ENCODE measurements around the gene IQCN. TPM values are rescaled to one million over a fixed set of nuclear protein-coding genes. Genes with fewer than 3 reads are reported as not detected.

Gene IQCN
- total RNA-seq, 4 donors from 2014 or later, result 4.8 to 49.7 (median 17.5) TPM

GRCh38 chr19:18251587-18252369 is 22.5 kb downstream of the IQCN start:
- H3K4me1 ChIP-seq, result peaks cover 0 to 29% (median 10%) of the 10 kb centered on the region in 4 donors
- in situ Hi-C loops (cut with MboI; ENCODE audit: low pct_ligation_motif_present in 1 of 4, low pct_unique_long_range_greater_than_20kb in 1 of 4, low sequenced_read_pairs in 3 of 4), result loop anchor here in 1 of 4 donors (25.0 kb wide), 1 partner anchor 161 kb away; the partner anchor contains the start of gene SSBP4

GRCh38 chr19:18249834-18250233 is 24.4 kb downstream of the IQCN start:
- no peak overlapping the region for H3K4me3 ChIP-seq
- no peaks in the 10 kb centered on the region for H3K36me3 ChIP-seq
- H3K27me3 ChIP-seq, result peaks cover 1% of the 10 kb centered on the region
- TF ChIP-seq POLR2A (IDR thresholded peaks at IDR 0.05), result no peak
- no peak for TF ChIP-seq CTCF (IDR thresholded peaks at IDR 0.05)
- no peak for TF ChIP-seq POLR2AphosphoS5 (IDR thresholded peaks at IDR 0.05)
- 85 to 100% methylated on average over 3 to 5 of the region's 5 CpGs for WGBS, 2 donors (ENCODE audit: low coverage in 1 of 2)
- peaks cover 0 to 21% (median 8%) of the 10 kb centered on the region in 4 donors for H3K4me1 ChIP-seq
- in situ Hi-C loops (cut with MboI; ENCODE audit: low pct_ligation_motif_present in 1 of 4, low pct_unique_long_range_greater_than_20kb in 1 of 4, low sequenced_read_pairs in 3 of 4) (loop anchor here in 1 of 4 donors (25.0 kb wide), 1 partner anchor 162 kb away; the partner anchor contains the start of gene SSBP4), intact Hi-C loops (cut with DNase I; ENCODE audit: low total_unique reads) (loop anchor here (2.0 to 5.0 kb wide), 2 partner anchors 37 to 138 kb away; no protein-coding TSS in a partner anchor)
- no peaks in the 10 kb centered on the region for H3K9me3 ChIP-seq
- no peak for DNase-seq
- H3K27ac ChIP-seq, result no peak overlapping the region

More at GRCh38 chr19:18251587-18252369, 22.5 kb downstream of the IQCN start:
- Histone ChIP-seq H3K36me3 (no peaks in the 10 kb centered on the region), H3K4me3 (no peak overlapping the region), H3K9me3 (no peaks in the 10 kb centered on the region), H3K27me3 (peaks cover 8% of the 10 kb centered on the region), H3K27ac (no peak overlapping the region)
- TF ChIP-seq POLR2AphosphoS5 (IDR thresholded peaks at IDR 0.05) (no peak), CTCF (IDR thresholded peaks at IDR 0.05) (peak; percentile 94 to 99 (median 97)), POLR2A (IDR thresholded peaks at IDR 0.05) (no peak), EP300 (IDR thresholded peaks at IDR 0.05; ENCODE audit: low read depth) (no peak)
- intact Hi-C loops (cut with DNase I; ENCODE audit: low total_unique reads), result loop anchor here (2.0 to 5.0 kb wide), 2 partner anchors 39 to 139 kb away; no protein-coding TSS in a partner anchor
- DNase-seq, result peak; percentile 86
- WGBS, 2 donors (ENCODE audit: low coverage in 1 of 2), result 28 to 55% methylated on average over 3 to 18 of the region's 23 CpGs

DNA sequence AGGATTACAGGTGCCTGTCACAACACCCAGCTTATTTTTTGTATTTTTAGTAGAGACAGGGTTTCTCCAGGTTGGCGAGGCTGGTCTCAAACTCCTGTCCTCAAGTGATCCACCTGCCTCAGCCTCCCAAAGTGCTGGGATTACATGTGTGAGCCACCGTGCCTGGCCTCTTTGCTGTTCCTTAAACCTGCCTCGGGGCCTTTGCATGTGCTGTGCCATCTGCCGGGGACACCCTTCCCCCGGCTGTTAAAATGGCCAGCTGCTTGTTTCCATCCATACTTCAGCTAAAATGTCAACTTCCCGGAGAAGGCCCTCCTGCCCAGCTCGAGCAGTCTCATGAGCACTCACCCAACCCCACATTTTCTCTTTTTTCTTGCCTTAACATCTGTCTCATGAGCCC is 29.0 kb downstream of the IQCN start:
- peaks cover 0 to 3% (median 0%) of the 10 kb centered on the region in 4 donors for H3K4me1 ChIP-seq
- no peaks in the 10 kb centered on the region for H3K9me3 ChIP-seq
- WGBS, 2 donors (ENCODE audit: low coverage in 1 of 2), result 55 to 73% methylated on average over 4 to 7 of the region's 7 CpGs
- no peaks in the 10 kb centered on the region for H3K27me3 ChIP-seq
- H3K4me3 ChIP-seq, result no peak overlapping the region
- no peak for DNase-seq
- TF ChIP-seq POLR2AphosphoS5 (IDR thresholded peaks at IDR 0.05), result no peak
- TF ChIP-seq CTCF (IDR thresholded peaks at IDR 0.05), result no peak
- TF ChIP-seq EP300 (IDR thresholded peaks at IDR 0.05; ENCODE audit: low read depth), result no peak
- TF ChIP-seq POLR2A (IDR thresholded peaks at IDR 0.05), result no peak
- intact Hi-C loops (cut with DNase I; ENCODE audit: low total_unique reads) (no loop called here), in situ Hi-C loops (cut with MboI; ENCODE audit: low pct_ligation_motif_present in 1 of 4, low pct_unique_long_range_greater_than_20kb in 1 of 4, low sequenced_read_pairs in 3 of 4) (no loop called here)
- H3K27ac ChIP-seq, result no peak overlapping the region
- no peaks in the 10 kb centered on the region for H3K36me3 ChIP-seq

DNA sequence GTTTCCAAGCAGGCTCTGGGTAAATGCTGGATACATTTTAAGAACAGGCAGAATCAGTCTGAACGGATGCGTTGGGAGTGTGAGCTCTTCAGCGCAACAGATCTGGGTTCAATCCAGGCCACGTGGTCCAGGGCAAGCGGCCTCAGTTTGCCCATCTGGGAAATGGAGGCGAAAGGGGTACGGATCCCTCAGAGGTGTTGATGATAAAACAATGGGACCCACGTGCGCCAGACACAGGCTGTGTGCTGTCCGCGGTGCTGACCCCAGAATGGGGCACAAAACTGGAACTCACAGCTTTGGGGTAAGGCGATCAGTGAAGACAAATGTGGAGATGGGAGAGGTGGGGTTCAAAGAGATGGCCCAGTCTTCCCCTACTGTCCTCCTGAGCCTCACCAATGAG is 34.9 kb downstream of the IQCN start:
- Histone ChIP-seq H3K9me3 (no peaks in the 10 kb centered on the region), H3K4me1 (peaks cover 0 to 3% (median 0%) of the 10 kb centered on the region in 4 donors), H3K4me3 (no peak overlapping the region), H3K27ac (no peak overlapping the region), H3K36me3 (no peaks in the 10 kb centered on the region), H3K27me3 (peaks cover 13% of the 10 kb centered on the region)
- intact Hi-C loops (cut with DNase I; ENCODE audit: low total_unique reads) (no loop called here), in situ Hi-C loops (cut with MboI; ENCODE audit: low pct_ligation_motif_present in 1 of 4, low pct_unique_long_range_greater_than_20kb in 1 of 4, low sequenced_read_pairs in 3 of 4) (no loop called here)
- no peak for TF ChIP-seq CTCF (IDR thresholded peaks at IDR 0.05)
- no peak for TF ChIP-seq POLR2AphosphoS5 (IDR thresholded peaks at IDR 0.05)
- TF ChIP-seq POLR2A (IDR thresholded peaks at IDR 0.05), result no peak
- no peak for TF ChIP-seq EP300 (IDR thresholded peaks at IDR 0.05; ENCODE audit: low read depth)
- no peak for DNase-seq
- 41 to 56% methylated on average over 12 of the region's 12 CpGs for WGBS, 2 donors (ENCODE audit: low coverage in 1 of 2)

Data from transverse colon (tissue), 4 donors.